ENCODE data around the gene LAMA4. TPM values are rescaled to one million over a fixed set of nuclear protein-coding genes. Genes with fewer than 3 reads are reported as not detected.

Gene LAMA4
- total RNA-seq (2021; ENCODE audit: unreplicated experiment), result 11.9 TPM
- polyA plus RNA-seq (2012; ENCODE audit: insufficient read length), result 7.5 TPM
- Bru-seq, nascent RNA, result percentile 45 among the genes with signal in this experiment
- BruChase-seq, experiment 1, labeled RNA remaining after a 2-hour chase, result percentile 34 among the genes with signal in this experiment
- percentile 39 among the genes with signal in this experiment for BruChase-seq, experiment 2, labeled RNA remaining after a 6-hour chase
- long read RNA-seq, full-length matches to known transcripts, result 4 of 13 reads
- long read RNA-seq, partial matches to known transcripts, result 7 of 13 reads
- long read RNA-seq, other reads (novel, unspliced or antisense), result 2 of 13 reads

- no TSS peak for BruUV-seq (replicated peaks)
- intact Hi-C loops (cut with micrococcal nuclease; ENCODE audit: unreplicated experiment), result no loop called here
- ChIA-PET POLR2A (interaction anchor here (0.8 kb wide), 1 partner anchor 21 kb away, joined by 3 read pairs; no protein-coding TSS in a partner anchor), CTCF (interaction anchor here (0.6 to 1.3 kb wide), 3 partner anchors 16 to 74 kb away, joined by 3 to 13 read pairs (median 4); no protein-coding TSS in a partner anchor)
- TF ChIP-seq TCF7L2 (IDR thresholded peaks at IDR 0.05; ENCODE audit: low read depth, low read length) (no peak; the same call in 1 of the 2 replicates), CTCF (IDR thresholded peaks at IDR 0.05) (no peak), POLR2AphosphoS5 (IDR thresholded peaks at IDR 0.05; ENCODE audit: low read depth, low read length) (no peak), REST (IDR thresholded peaks at IDR 0.05; ENCODE audit: insufficient read depth in 1 of 2, low read depth in 2 of 2, low read length in 1 of 2) (no peak), SIN3A (IDR thresholded peaks at IDR 0.05; ENCODE audit: borderline replicate concordance, insufficient read depth, low read depth, low read length) (0 out of 2 replicates have a peak, but pooled peaks have one; percentile 42)
- H3K27ac ChIP-seq (ENCODE audit: low read length), result peak within 1 kb of the TSS; percentile 53
- in situ Hi-C loops (cut with HindIII; ENCODE audit: low pct_unique_long_range_greater_than_20kb, low sequenced_read_pairs), result no loop called here
- peak; percentile 84 for ATAC-seq
- no peaks in the 10 kb centered on the region; the same call in 1 of the 2 replicates for H3K9me3 ChIP-seq (ENCODE audit: control insufficient read depth, insufficient read depth, low read depth, low read length)
- H3K4me1 ChIP-seq (ENCODE audit: control insufficient read depth, insufficient read depth, low read length), result peaks cover 11% of the 10 kb centered on the region
- H3K27me3 ChIP-seq (ENCODE audit: control insufficient read depth, insufficient read depth, low read length), result peaks cover 3% of the 10 kb centered on the region; the same call in 1 of the 2 replicates
- H3K4me3 ChIP-seq (ENCODE audit: low read depth in 2 of 2, low read length in 2 of 2), result peak within 1 kb of the TSS; percentile 60 to 91
- DNase-seq (ENCODE audit: low read depth, low spot score), result no peak
- H3K36me3 ChIP-seq (ENCODE audit: control insufficient read depth, insufficient read depth, low read length), result no peaks in the 10 kb centered on the region
Observed at GRCh38 chr6:112253841-112254816, at the start of gene LAMA4. Gene LAMA4, minus strand, starts transcription at chr6:112254567. Its CDS starts 417 bp downstream, at chr6:112254150.

GRCh38 chr6:112302142-112302705 is 47.9 kb upstream of the LAMA4 start:
- Histone ChIP-seq H3K4me3 (ENCODE audit: low read depth in 2 of 2, low read length in 2 of 2) (no peak overlapping the region), H3K9me3 (ENCODE audit: control insufficient read depth, insufficient read depth, low read depth, low read length) (no peaks in the 10 kb centered on the region), H3K27me3 (ENCODE audit: control insufficient read depth, insufficient read depth, low read length) (no peaks in the 10 kb centered on the region), H3K27ac (ENCODE audit: low read length) (no peak overlapping the region), H3K36me3 (ENCODE audit: control insufficient read depth, insufficient read depth, low read length) (no peaks in the 10 kb centered on the region), H3K4me1 (ENCODE audit: control insufficient read depth, insufficient read depth, low read length) (no peaks in the 10 kb centered on the region)
- no peak for ATAC-seq
- no peak for TF ChIP-seq TCF7L2 (IDR thresholded peaks at IDR 0.05; ENCODE audit: low read depth, low read length)
- TF ChIP-seq REST (IDR thresholded peaks at IDR 0.05; ENCODE audit: insufficient read depth in 1 of 2, low read depth in 2 of 2, low read length in 1 of 2), result no peak
- no peak for TF ChIP-seq CTCF (IDR thresholded peaks at IDR 0.05)
- TF ChIP-seq SIN3A (IDR thresholded peaks at IDR 0.05; ENCODE audit: borderline replicate concordance, insufficient read depth, low read depth, low read length), result no peak
- no peak for TF ChIP-seq POLR2AphosphoS5 (IDR thresholded peaks at IDR 0.05; ENCODE audit: low read depth, low read length)
- ChIA-PET CTCF (no interaction called here), POLR2A (no interaction called here)
- in situ Hi-C loops (cut with HindIII; ENCODE audit: low pct_unique_long_range_greater_than_20kb, low sequenced_read_pairs) (no loop called here), intact Hi-C loops (cut with micrococcal nuclease; ENCODE audit: unreplicated experiment) (no loop called here)
- no peak for DNase-seq (ENCODE audit: low read depth, low spot score)
- BruUV-seq (replicated peaks), result no TSS peak

Data from Panc1 (cell line).